ENCODE data around the gene STK32B.

STK32B gene

DNA sequence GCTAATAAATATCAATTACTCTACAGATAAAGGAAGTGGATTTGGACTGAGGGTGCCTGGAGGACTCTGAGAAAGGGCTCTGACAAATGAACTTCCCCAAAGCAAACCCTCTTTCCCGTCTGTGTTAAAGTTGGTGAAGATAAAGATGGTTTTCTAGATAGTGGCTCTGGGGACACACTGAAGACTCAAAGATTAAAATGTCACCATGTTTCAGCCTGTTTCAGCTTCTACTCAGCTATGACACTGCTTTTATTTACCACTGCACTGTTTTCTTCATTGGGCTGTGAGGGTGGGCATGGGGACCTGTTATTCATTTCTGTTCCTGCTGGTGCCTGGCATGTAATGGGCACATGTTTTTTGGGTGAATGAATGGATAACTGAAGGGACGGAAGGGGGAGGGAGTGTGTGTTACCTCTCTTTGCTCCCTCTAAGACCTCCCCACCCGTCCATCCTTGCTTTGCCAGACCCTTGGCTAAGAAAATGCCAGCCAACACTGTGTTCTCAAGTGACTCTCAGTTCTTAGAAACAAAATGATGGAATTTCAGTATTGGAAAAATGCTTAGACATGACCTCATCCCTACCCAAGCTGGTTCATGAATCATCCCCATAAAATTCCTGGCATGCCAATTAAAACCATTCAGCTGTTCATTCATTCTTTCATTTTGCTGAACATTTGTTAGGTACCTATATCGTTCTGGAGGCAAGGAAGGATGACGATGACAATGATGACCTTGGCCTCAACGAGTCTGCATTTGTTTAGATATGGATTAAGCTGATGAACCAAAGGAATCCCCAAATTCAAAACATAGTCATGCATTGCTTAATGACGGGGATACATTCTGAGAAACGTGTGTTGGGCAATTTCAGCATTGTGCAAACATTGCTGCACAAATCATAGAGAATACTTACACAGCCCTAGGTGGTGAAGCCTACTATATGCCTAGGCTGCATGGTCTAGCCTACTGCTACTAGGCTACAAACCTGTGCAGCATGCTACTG, 13.4 kb upstream of the STK32B start (continued):
- TF ChIP-seq, protein P1, sequence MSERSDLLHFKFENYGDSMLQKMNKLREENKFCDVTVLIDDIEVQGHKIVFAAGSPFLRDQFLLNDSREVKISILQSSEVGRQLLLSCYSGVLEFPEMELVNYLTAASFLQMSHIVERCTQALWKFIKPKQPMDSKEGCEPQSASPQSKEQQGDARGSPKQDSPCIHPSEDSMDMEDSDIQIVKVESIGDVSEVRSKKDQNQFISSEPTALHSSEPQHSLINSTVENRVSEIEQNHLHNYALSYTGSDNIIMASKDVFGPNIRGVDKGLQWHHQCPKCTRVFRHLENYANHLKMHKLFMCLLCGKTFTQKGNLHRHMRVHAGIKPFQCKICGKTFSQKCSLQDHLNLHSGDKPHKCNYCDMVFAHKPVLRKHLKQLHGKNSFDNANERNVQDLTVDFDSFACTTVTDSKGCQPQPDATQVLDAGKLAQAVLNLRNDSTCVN (tag by site-specific recombination; optimal IDR thresholded peaks at IDR 0.05) = no peak
- TF ChIP-seq, protein P2, sequence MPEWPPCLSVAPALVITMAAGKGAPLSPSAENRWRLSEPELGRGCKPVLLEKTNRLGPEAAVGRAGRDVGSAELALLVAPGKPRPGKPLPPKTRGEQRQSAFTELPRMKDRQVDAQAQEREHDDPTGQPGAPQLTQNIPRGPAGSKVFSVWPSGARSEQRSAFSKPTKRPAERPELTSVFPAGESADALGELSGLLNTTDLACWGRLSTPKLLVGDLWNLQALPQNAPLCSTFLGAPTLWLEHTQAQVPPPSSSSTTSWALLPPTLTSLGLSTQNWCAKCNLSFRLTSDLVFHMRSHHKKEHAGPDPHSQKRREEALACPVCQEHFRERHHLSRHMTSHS (tag by site-specific recombination; IDR thresholded peaks at IDR 0.05) = no peak
- TF ChIP-seq ZNF521 (tag by site-specific recombination; IDR thresholded peaks at IDR 0.05) = no peak
- TF ChIP-seq ZNF423 (tag by site-specific recombination; IDR thresholded peaks at IDR 0.05) = no peak
- TF ChIP-seq ZFP3 (tag by site-specific recombination; IDR thresholded peaks at IDR 0.05; ENCODE audit: low read depth) = no peak
- no peak for TF ChIP-seq ZSCAN5A (tag by site-specific recombination; IDR thresholded peaks at IDR 0.05)
- no peak for TF ChIP-seq ZNF174 (tag by site-specific recombination; IDR thresholded peaks at IDR 0.05)
- TF ChIP-seq YY2 (tag by site-specific recombination; IDR thresholded peaks at IDR 0.05) = no peak
- no peak for TF ChIP-seq ZNF2 (tag by site-specific recombination; IDR thresholded peaks at IDR 0.05)
- TF ChIP-seq ZNF169 (tag by site-specific recombination; IDR thresholded peaks at IDR 0.05) = no peak
- TF ChIP-seq, protein P3, sequence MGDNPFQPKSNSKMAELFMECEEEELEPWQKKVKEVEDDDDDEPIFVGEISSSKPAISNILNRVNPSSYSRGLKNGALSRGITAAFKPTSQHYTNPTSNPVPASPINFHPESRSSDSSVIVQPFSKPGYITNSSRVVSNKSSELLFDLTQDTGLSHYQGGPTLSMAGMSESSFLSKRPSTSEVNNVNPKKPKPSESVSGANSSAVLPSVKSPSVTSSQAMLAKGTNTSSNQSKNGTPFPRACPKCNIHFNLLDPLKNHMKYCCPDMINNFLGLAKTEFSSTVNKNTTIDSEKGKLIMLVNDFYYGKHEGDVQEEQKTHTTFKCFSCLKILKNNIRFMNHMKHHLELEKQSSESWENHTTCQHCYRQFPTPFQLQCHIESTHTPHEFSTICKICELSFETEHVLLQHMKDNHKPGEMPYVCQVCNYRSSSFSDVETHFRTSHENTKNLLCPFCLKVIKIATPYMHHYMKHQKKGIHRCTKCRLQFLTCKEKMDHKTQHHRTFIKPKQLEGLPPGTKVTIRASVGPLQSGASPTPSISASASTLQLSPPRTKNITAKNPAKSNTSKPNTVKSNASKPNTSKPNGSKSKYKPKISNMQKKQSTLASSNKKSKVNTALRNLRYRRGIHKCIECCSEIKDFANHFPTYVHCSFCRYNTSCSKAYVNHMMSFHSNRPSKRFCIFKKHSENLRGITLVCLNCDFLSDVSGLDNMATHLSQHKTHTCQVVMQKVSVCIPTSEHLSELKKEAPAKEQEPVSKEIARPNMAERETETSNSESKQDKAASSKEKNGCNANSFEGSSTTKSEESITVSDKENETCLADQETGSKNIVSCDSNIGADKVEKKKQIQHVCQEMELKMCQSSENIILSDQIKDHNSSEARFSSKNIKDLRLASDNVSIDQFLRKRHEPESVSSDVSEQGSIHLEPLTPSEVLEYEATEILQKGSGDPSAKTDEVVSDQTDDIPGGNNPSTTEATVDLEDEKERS (tag by site-specific recombination; IDR thresholded peaks at IDR 0.05) = no peak
- TF ChIP-seq TSHZ1 (tag by site-specific recombination; IDR thresholded peaks at IDR 0.05; ENCODE audit: borderline replicate concordance) = peak; percentile 13; the same call in 1 of the 2 replicates
- no peak for TF ChIP-seq SALL2 (tag by site-specific recombination; IDR thresholded peaks at IDR 0.05; ENCODE audit: borderline replicate concordance)
- TF ChIP-seq ZNF704 (tag by site-specific recombination; IDR thresholded peaks at IDR 0.05) = no peak
- TF ChIP-seq RBAK (tag by site-specific recombination; IDR thresholded peaks at IDR 0.05) = no peak
- no peak for TF ChIP-seq ZNF114 (tag by site-specific recombination; IDR thresholded peaks at IDR 0.05)
- TF ChIP-seq ZNF311 (tag by site-specific recombination; IDR thresholded peaks at IDR 0.05; ENCODE audit: borderline replicate concordance) = no peak
- TF ChIP-seq MZF1 (tag by site-specific recombination; IDR thresholded peaks at IDR 0.05; ENCODE audit: borderline replicate concordance) = peak; percentile 47; the same call in 1 of the 2 replicates
- TF ChIP-seq ZBTB17 (tag by site-specific recombination; IDR thresholded peaks at IDR 0.05) = no peak
- TF ChIP-seq KLF8 (tag by site-specific recombination; IDR thresholded peaks at IDR 0.05) = peak; percentile 52
- TF ChIP-seq, protein P4, sequence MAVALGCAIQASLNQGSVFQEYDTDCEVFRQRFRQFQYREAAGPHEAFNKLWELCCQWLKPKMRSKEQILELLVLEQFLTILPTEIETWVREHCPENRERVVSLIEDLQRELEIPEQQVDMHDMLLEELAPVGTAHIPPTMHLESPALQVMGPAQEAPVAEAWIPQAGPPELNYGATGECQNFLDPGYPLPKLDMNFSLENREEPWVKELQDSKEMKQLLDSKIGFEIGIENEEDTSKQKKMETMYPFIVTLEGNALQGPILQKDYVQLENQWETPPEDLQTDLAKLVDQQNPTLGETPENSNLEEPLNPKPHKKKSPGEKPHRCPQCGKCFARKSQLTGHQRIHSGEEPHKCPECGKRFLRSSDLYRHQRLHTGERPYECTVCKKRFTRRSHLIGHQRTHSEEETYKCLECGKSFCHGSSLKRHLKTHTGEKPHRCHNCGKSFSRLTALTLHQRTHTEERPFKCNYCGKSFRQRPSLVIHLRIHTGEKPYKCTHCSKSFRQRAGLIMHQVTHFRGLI (tag by site-specific recombination; IDR thresholded peaks at IDR 0.05) = no peak
- TF ChIP-seq KLF16 (tag by site-specific recombination; IDR thresholded peaks at IDR 0.05) = no peak
- no peak for TF ChIP-seq ZNF777 (tag by site-specific recombination; IDR thresholded peaks at IDR 0.05; ENCODE audit: borderline replicate concordance)
- TF ChIP-seq ZNF175 (tag by site-specific recombination; IDR thresholded peaks at IDR 0.05) = no peak
- no peak for TF ChIP-seq ZNF202 (tag by site-specific recombination; IDR thresholded peaks at IDR 0.05; ENCODE audit: borderline replicate concordance)

Measured in HEK293 (cell line).